Activated CD4-positive, alpha-beta T cell treated with anti-CD3 and anti-CD28 coated beads, Interleukin-2, amount 10 ng/mL, durations not matched to agents 7 days and 5 days (primary cell): ENCODE results near the gene ADRA2A. TPM values are rescaled to one million over a fixed set of nuclear protein-coding genes. Genes with fewer than 3 reads are reported as not detected.

Source experiments
- CTCF ChIA-PET: fragments of 350-600 bp; sonication (Branson Sonifier 250); formaldehyde crosslinking; loops from one replicate; lab custom pipeline; 2021; ENCODE audit warnings: antibody characterized with exemption; lab: Charles Lee
- POLR2A ChIA-PET: fragments of 350-600 bp; sonication (Branson Sonifier 250); formaldehyde crosslinking; loops from one replicate; lab custom pipeline; 2021; ENCODE audit warnings: antibody characterized with exemption; lab: Charles Lee
- DNase-seq: peaks from one replicate; pipeline ENCODE4 v3.0.0-alpha.2; 2020
- H3K27ac Mint-ChIP-seq: one replicate; pipeline ENCODE4 v1.8.0; 2021; ENCODE audit warnings: mild to moderate bottlenecking, moderate library complexity, mixed read lengths
- H3K27me3 Mint-ChIP-seq: one replicate; pipeline ENCODE4 v1.8.0; 2021; ENCODE audit warnings: mixed read lengths
- H3K36me3 Mint-ChIP-seq: one replicate; pipeline ENCODE4 v1.8.0; 2021; ENCODE audit warnings: low read depth, mixed read lengths
- H3K4me1 Mint-ChIP-seq: one replicate; pipeline ENCODE4 v1.8.0; 2021; ENCODE audit warnings: mixed read lengths
- H3K4me3 Mint-ChIP-seq: one replicate; pipeline ENCODE4 v1.8.0; 2021; ENCODE audit warnings: mild to moderate bottlenecking, moderate library complexity, mixed read lengths
- H3K9me3 Mint-ChIP-seq: one replicate; pipeline ENCODE4 v1.8.0; 2021; ENCODE audit warnings: mixed read lengths
- total RNA-seq, 2 experiments: library from RNA; stranded (reverse); gene quantifications; one replicate each; pipeline ENCODE4 v1.2.3, GENCODE V29; 2021

ADRA2A gene
- total RNA-seq, 2 experiments from 2014 or later, result not detected

- ChIA-PET CTCF (interaction anchor here (1.4 to 2.3 kb wide), 2 partner anchors 11 to 49 kb away, joined by 4 read pairs; no protein-coding TSS in a partner anchor), POLR2A (no interaction called here)
- H3K4me3 Mint-ChIP-seq, result no peak overlapping the region
- H3K36me3 Mint-ChIP-seq, result no peaks in the 10 kb centered on the region
- H3K27ac Mint-ChIP-seq, result no peak overlapping the region
- H3K9me3 Mint-ChIP-seq, result no peaks in the 10 kb centered on the region
- no peaks in the 10 kb centered on the region for H3K4me1 Mint-ChIP-seq
- DNase-seq, result no peak
- peaks cover 10% of the 10 kb centered on the region for H3K27me3 Mint-ChIP-seq
Observed at GRCh38 chr10:111087331-111087756, 10.5 kb downstream of the ADRA2A start.

DNA sequence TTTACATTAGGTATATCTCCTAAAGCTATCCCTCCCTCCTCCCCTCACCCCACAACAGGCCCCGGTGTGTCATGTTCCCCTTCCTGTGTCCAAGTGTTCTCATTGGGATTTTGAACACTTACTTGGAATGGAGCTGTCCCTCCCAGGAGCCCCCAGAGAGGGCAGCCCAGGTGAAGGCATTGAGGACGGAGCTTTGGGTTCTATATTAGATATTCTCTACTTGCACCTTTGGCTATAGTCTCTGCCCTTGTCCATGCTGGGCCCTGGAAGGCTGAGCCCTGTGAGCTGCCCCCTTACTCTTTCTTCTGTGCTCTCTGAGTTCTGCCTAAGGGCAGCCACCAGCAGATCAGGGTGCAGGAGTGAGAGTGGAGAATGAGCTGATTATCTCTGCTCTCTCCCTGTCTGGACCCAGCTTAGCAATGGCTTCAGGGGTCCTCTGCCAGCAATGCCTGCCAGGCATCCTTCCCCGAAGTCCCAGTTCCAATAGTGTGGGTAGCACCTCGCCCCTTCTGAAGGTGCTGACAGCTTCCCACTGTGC lies 11.2 kb downstream of the ADRA2A start:
- CTCF ChIA-PET, result interaction anchor here (0.6 to 2.4 kb wide), 4 partner anchors 12 to 421 kb away, joined by 3 to 5 read pairs (median 4); no protein-coding TSS in a partner anchor
- Mint-ChIP-seq H3K4me1 (no peaks in the 10 kb centered on the region), H3K27me3 (peaks cover 10% of the 10 kb centered on the region), H3K36me3 (no peaks in the 10 kb centered on the region), H3K9me3 (no peaks in the 10 kb centered on the region), H3K4me3 (no peak overlapping the region), H3K27ac (no peak overlapping the region)
- POLR2A ChIA-PET, result no interaction called here
- DNase-seq, result no peak

GRCh38 chr10:111089293-111089692 lies 12.5 kb downstream of the ADRA2A start:
- H3K9me3 Mint-ChIP-seq, result no peaks in the 10 kb centered on the region
- CTCF ChIA-PET, result interaction anchor here (0.7 to 2.4 kb wide), 3 partner anchors 9 to 47 kb away, joined by 3 to 5 read pairs (median 5); no protein-coding TSS in a partner anchor
- POLR2A ChIA-PET, result no interaction called here
- peaks cover 10% of the 10 kb centered on the region for H3K27me3 Mint-ChIP-seq
- no peaks in the 10 kb centered on the region for H3K4me1 Mint-ChIP-seq
- H3K36me3 Mint-ChIP-seq, result no peaks in the 10 kb centered on the region
- no peak overlapping the region for H3K27ac Mint-ChIP-seq
- no peak overlapping the region for H3K4me3 Mint-ChIP-seq
- DNase-seq, result no peak

DNA sequence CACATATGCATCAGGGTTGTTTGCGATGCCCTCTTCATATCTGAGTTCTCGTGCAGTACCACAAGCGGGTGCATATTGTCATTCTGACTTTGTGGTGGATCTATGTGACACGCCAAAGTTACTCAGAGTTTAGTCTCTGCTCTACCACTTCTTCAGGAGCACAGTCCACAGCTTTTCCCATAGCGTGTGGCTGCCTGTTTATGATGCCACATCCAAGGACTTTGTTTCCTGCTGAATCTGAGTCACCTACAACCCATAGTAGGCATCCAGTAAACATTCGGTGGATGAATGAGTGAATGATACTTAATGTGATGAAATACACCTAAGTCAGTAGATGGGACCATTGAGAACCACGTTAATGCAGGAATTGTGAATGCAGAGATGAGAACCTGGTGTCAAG lies 15.0 kb downstream of the ADRA2A start:
- no peaks in the 10 kb centered on the region for H3K4me1 Mint-ChIP-seq
- ChIA-PET CTCF (no interaction called here), POLR2A (no interaction called here)
- no peak overlapping the region for H3K27ac Mint-ChIP-seq
- H3K36me3 Mint-ChIP-seq, result no peaks in the 10 kb centered on the region
- H3K27me3 Mint-ChIP-seq, result peaks cover 4% of the 10 kb centered on the region
- H3K4me3 Mint-ChIP-seq, result no peak overlapping the region
- DNase-seq, result no peak
- H3K9me3 Mint-ChIP-seq, result no peaks in the 10 kb centered on the region

DNA sequence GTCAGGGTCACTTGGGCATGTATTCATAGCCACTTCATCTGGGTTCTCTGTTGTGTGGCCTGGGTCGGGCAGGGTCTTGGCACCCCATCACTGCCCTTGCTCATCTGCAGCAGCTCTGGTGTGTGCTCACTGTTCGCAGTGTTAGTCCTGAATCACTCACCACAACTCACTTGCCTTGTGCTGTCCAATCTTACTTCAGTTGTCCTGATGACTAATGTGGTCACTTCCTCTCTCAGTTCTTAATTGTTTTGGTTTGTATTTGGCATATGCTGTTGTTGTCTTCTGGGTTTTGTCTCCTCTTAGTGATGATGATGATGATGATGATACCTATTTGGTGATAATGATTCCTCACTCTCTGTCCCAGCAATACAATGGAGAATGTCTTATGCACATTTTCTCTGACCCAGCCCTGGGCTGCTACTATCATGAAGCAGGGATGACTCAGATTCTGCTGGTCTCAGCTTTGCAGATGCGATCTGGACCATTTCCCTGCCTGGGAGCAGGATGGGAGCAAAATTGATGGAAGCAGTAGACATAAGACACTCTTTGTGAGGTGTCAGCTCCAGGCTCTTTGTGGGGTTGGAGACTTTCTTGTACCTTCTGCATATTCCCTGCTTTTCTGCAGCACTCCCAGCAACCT lies 17.0 kb downstream of the ADRA2A start:
- Mint-ChIP-seq H3K9me3 (no peaks in the 10 kb centered on the region), H3K36me3 (no peaks in the 10 kb centered on the region), H3K4me3 (no peak overlapping the region), H3K27ac (no peak overlapping the region), H3K27me3 (peaks cover 4% of the 10 kb centered on the region), H3K4me1 (no peaks in the 10 kb centered on the region)
- no peak for DNase-seq
- CTCF ChIA-PET, result interaction anchor here (1.6 kb wide), 1 partner anchor 18 kb away, joined by 4 read pairs; no protein-coding TSS in a partner anchor
- POLR2A ChIA-PET, result no interaction called here

DNA sequence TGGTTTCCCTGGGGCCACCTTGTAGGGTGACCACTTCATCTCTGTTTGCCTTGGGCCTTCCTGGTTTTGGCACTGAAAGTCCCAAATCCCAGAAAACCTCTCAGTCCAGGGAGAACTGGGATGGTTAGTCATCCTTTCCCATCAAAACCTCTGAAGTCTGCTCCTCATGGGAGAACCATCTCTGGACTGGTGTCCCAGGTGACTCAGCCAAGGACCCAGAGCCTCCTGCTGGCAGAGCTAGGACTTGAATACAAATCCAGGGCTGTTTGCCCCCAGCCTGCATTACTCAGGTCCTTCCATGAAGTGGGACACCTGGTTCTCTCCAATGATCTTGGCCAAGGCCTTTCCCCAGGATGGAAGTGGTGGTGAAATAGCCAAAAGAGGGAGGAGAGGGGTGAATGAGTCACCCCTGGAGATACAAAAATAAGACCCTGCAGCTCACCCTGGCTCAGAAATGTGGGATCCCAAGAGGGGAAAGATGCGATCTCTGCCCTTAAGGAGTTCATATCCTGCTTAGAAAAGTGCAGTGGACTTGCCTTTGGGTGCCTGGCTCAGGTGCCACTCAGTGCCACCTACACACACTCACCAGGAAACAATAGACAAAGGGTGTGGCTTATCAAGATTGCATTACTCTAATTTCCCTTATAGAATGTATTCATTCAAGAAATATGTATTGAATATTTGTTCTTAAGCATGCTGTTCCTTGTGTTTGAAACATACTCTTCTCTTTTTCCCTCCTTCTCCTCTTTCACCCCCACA lies 22.0 kb downstream of the ADRA2A start:
- DNase-seq, result no peak
- H3K27me3 Mint-ChIP-seq, result no peaks in the 10 kb centered on the region
- ChIA-PET POLR2A (no interaction called here), CTCF (interaction anchor here (1.5 kb wide), 1 partner anchor 9 kb away, joined by 5 read pairs; no protein-coding TSS in a partner anchor)
- no peaks in the 10 kb centered on the region for H3K4me1 Mint-ChIP-seq
- H3K36me3 Mint-ChIP-seq, result no peaks in the 10 kb centered on the region
- no peak overlapping the region for H3K27ac Mint-ChIP-seq
- H3K4me3 Mint-ChIP-seq, result no peak overlapping the region
- no peaks in the 10 kb centered on the region for H3K9me3 Mint-ChIP-seq

GRCh38 chr10:111100198-111100597 lies 23.4 kb downstream of the ADRA2A start:
- POLR2A ChIA-PET, result no interaction called here
- CTCF ChIA-PET, result no interaction called here
- Mint-ChIP-seq H3K27ac (no peak overlapping the region), H3K9me3 (no peaks in the 10 kb centered on the region), H3K27me3 (no peaks in the 10 kb centered on the region), H3K4me3 (no peak overlapping the region), H3K36me3 (no peaks in the 10 kb centered on the region), H3K4me1 (no peaks in the 10 kb centered on the region)
- DNase-seq, result no peak

GRCh38 chr10:111101796-111102195 lies 25.0 kb downstream of the ADRA2A start:
- CTCF ChIA-PET, result interaction anchor here (1.5 kb wide), 1 partner anchor 13 kb away, joined by 5 read pairs; no protein-coding TSS in a partner anchor
- Mint-ChIP-seq H3K36me3 (no peaks in the 10 kb centered on the region), H3K27me3 (peaks cover 2% of the 10 kb centered on the region), H3K27ac (no peak overlapping the region), H3K4me3 (no peak overlapping the region), H3K9me3 (no peaks in the 10 kb centered on the region), H3K4me1 (no peaks in the 10 kb centered on the region)
- POLR2A ChIA-PET, result no interaction called here
- no peak for DNase-seq

DNA sequence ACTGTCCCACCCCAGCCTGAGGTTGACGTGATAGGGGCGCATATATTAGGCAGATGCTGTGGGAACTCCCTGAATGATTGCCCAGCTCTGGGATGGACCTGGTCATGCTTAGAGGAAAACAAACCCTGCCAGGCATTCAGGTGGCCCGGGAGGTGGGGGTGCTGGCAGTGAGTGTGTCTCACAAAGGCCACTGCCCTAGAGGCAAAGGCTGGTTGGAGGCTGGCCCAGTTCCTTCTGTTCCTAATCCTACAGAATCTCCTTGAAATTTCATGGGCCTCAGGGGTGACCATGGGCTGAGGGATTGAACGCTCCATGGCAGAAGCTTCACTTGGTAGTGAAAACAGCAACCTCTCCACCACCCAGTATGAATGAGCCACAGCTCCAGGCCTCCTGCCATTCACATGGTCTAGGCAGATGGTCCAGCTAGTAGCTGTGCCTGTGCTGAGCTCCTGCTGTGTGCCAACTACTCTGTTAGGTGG lies 25.6 kb downstream of the ADRA2A start:
- H3K27ac Mint-ChIP-seq, result no peak overlapping the region
- H3K4me3 Mint-ChIP-seq, result no peak overlapping the region
- no peak for DNase-seq
- H3K4me1 Mint-ChIP-seq, result no peaks in the 10 kb centered on the region
- POLR2A ChIA-PET, result no interaction called here
- H3K36me3 Mint-ChIP-seq, result no peaks in the 10 kb centered on the region
- no peaks in the 10 kb centered on the region for H3K9me3 Mint-ChIP-seq
- H3K27me3 Mint-ChIP-seq, result peaks cover 2% of the 10 kb centered on the region
- CTCF ChIA-PET, result interaction anchor here (1.5 kb wide), 1 partner anchor 13 kb away, joined by 5 read pairs; no protein-coding TSS in a partner anchor

DNA sequence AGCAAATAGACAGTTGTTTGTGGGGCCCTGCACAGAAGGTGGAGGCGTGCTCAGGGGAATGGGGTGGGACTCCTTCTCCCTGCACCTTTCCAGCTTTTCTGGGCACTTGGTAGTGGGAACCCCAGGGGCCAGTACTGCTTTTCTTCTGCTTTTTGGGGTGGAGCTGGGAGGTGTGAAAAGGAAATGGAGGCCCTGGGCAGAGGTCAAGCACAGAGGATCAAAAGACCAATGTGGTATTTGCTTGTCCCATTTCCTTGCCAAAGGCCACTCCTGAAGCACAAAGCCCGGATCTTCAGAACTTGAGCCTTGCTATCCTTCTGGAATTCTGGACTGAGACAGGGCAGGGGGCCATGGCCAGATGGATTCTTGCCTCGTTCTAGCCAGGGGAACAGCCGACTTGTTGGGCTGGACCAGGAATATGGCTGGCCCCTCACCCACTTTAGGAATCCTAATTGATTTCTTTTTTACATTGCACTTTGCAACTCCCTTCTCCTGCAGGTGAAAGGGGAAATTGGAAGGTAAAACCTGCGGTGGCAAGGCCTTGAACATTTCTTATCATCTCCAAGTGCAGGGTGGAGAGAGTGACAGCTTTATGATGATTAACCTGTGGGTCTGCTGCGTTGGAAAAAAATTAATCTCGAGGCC lies 26.5 kb downstream of the ADRA2A start:
- CTCF ChIA-PET, result interaction anchor here (0.6 to 1.5 kb wide), 4 partner anchors 8 to 56 kb away, joined by 3 to 5 read pairs (median 4); no protein-coding TSS in a partner anchor
- Mint-ChIP-seq H3K36me3 (no peaks in the 10 kb centered on the region), H3K27ac (no peak overlapping the region), H3K4me3 (no peak overlapping the region), H3K4me1 (no peaks in the 10 kb centered on the region), H3K27me3 (peaks cover 2% of the 10 kb centered on the region), H3K9me3 (no peaks in the 10 kb centered on the region)
- POLR2A ChIA-PET, result no interaction called here
- DNase-seq, result no peak

GRCh38 chr10:111104811-111105210 lies 28.0 kb downstream of the ADRA2A start:
- Mint-ChIP-seq H3K4me3 (no peak overlapping the region), H3K9me3 (no peaks in the 10 kb centered on the region), H3K27me3 (peaks cover 6% of the 10 kb centered on the region), H3K36me3 (no peaks in the 10 kb centered on the region), H3K4me1 (no peaks in the 10 kb centered on the region), H3K27ac (no peak overlapping the region)
- ChIA-PET CTCF (interaction anchor here (0.6 kb wide), 1 partner anchor 505 kb away, joined by 4 read pairs; no protein-coding TSS in a partner anchor), POLR2A (no interaction called here)
- DNase-seq, result no peak

GRCh38 chr10:111106081-111106480 lies 29.3 kb downstream of the ADRA2A start:
- CTCF ChIA-PET, result no interaction called here
- Mint-ChIP-seq H3K4me3 (no peak overlapping the region), H3K9me3 (no peaks in the 10 kb centered on the region)

More at GRCh38 chr10:111106081-111106480, 29.3 kb downstream of the ADRA2A start:
- DNase-seq, result no peak
- POLR2A ChIA-PET, result no interaction called here
- Mint-ChIP-seq H3K27ac (no peak overlapping the region), H3K4me1 (no peaks in the 10 kb centered on the region), H3K27me3 (peaks cover 8% of the 10 kb centered on the region), H3K36me3 (no peaks in the 10 kb centered on the region)
